Loucy (cell line): Measurements from ENCODE around the gene AVL9.

Experiments
- EZH2phosphoT487 ChIP-seq: fragments of 200-600 bp; IDR thresholded peaks from 2 replicates; pipeline ENCODE4 v1.6.1; 2018; ENCODE audit warnings: antibody characterized with exemption, mild to moderate bottlenecking, moderate library complexity, borderline replicate concordance
- TF ChIP-seq, protein P1 (sequence below): fragments of 200-600 bp; sonication (generic); conservative IDR thresholded peaks from 2 replicates; pipeline ENCODE4 v1.5.1; 2014; ENCODE audit warnings: mild to moderate bottlenecking, antibody characterized with exemption, low read length

DNA sequence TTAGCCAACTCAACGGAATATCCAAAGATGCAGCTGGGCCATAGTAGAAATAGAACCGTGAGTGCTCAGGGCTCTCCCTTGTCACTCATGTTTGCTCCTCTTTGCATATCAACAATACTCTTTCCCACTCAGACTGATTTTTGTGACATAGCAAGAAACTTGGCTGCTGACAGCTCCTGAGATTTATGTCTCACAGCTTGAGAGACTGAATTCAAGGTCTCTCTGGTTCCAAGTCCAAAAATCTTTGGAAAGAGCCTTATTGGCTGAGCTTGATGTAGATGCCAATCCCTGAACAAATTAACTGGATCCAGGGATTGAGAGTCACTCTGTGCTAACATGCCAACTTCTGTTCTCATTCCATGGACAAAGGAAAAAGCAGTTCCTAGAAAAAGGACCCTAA, 35.5 kb upstream of the AVL9 start:
- TF ChIP-seq, protein P1, sequence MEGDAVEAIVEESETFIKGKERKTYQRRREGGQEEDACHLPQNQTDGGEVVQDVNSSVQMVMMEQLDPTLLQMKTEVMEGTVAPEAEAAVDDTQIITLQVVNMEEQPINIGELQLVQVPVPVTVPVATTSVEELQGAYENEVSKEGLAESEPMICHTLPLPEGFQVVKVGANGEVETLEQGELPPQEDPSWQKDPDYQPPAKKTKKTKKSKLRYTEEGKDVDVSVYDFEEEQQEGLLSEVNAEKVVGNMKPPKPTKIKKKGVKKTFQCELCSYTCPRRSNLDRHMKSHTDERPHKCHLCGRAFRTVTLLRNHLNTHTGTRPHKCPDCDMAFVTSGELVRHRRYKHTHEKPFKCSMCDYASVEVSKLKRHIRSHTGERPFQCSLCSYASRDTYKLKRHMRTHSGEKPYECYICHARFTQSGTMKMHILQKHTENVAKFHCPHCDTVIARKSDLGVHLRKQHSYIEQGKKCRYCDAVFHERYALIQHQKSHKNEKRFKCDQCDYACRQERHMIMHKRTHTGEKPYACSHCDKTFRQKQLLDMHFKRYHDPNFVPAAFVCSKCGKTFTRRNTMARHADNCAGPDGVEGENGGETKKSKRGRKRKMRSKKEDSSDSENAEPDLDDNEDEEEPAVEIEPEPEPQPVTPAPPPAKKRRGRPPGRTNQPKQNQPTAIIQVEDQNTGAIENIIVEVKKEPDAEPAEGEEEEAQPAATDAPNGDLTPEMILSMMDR: no peak
- TF ChIP-seq EZH2phosphoT487: no peak
